ENCODE results near the gene ADGRA1.

GRCh38 chr10:133060881-133061280 lies 26.8 kb upstream of the ADGRA1 start:
- no peak for TF ChIP-seq POLR2A (IDR thresholded peaks at IDR 0.05)
- TF ChIP-seq CTCF (IDR thresholded peaks at IDR 0.05), result no peak
